Measurements from ENCODE around the gene PRF1.
"Not testable (repeated sequence)": the region's sequence is repeated elsewhere in the genome, so short reads cannot be mapped to it uniquely, and the experiment has no call there.

The PRF1 gene

DNA sequence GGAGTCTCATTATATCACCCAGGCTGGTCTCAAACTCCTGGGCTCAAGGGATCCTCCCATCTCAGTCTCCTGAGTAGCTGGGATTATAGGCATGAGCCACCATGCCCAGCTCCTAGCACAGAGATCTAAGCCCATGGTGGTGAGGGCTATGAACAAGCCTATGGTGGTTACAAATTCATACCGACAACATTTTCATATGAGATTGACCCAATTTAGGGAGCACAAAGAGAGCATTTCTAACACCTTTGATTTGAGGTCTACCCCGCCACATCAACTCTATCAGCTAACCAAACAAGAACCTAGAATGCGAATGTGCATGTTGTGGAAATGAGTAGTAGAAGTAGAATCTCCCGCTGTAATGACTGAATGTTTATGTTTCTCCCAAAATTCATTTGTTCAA is 14.2 kb upstream of the PRF1 start:
- DNase-seq: no peak

DNA sequence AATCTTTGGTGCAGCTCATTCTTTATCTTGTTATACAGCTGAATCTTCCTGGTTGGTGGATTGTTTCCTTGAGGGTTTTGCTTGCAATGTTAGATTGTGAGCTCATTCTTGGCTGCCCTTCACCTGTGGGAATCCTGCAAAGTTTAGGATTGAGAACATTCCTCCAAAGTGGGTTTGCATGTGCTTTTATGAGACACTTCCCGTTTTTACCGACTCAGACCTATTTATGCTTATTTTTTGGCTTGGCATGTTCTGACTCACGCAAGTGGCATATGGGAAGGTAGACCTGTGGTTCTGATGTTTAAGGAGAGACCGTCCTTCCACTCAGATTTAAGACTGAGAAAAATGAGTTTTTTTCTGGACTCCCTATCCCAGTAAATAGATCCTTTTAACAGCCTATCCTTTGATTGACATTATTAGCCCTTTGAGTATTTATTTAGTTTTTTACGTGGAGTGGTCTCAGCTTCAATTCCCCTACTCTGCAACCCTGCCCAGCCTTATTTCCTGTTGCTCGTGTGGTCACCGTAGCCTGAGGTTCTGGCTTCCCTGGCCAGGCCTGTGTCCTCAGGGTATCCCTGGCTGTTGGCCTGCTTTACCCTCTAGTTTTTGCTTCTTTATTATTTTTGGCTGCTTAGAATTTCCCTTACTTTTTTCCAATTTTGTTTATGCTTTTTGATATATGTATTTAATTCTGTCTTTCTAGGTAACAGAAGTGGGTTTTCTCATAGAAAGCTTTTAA is 13.4 kb upstream of the PRF1 start:
- DNase-seq: no peak

DNA sequence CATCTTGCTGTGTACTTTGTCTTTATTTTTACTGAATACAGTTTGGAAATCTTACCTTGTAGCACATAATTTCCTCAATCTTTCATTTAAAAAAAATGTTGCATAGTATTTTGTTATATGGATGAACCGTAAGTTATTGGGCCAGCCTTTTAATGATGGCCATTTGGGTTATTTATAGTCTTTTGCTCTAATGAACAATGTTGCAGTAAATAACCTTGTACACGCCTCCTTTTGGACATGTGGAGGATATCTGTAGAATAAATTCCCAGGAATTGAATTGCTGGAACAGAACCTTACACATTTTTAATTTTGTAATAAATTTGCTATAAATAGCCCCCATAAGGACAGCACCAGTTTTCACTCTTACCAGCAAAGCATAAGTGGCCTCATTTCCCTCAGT is 12.7 kb upstream of the PRF1 start:
- no peak for DNase-seq

- not testable (repeated sequence) for DNase-seq
These were observed 11.8 kb upstream of the PRF1 start for GRCh38 chr10:70614364-70614763.

GRCh38 chr10:70613941-70614340 is 11.4 kb upstream of the PRF1 start:
- no peak for DNase-seq

DNA sequence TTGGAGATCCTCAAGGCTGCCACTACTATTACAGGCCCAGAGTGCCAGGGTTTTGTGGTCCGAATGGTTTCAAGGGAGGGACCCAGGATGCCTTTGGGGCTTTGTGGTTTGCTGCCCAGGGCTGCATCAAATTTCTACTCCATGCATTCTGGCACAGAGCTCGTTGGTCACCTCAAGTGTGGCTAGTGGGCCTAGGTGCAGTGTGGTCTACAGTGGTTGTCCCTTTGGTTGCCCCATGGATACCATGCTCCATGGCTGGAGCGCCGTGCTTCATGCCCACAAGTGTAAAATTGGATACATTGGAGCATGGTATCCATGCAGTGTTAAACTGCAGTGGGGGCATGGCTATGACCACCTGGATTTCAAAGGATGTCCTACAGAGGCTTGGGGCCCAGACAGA is 5.4 kb upstream of the PRF1 start:
- no peak for DNase-seq

- DNase-seq: no peak
These were observed 2.6 kb upstream of the PRF1 start for GRCh38 chr10:70605161-70605560.

DNA sequence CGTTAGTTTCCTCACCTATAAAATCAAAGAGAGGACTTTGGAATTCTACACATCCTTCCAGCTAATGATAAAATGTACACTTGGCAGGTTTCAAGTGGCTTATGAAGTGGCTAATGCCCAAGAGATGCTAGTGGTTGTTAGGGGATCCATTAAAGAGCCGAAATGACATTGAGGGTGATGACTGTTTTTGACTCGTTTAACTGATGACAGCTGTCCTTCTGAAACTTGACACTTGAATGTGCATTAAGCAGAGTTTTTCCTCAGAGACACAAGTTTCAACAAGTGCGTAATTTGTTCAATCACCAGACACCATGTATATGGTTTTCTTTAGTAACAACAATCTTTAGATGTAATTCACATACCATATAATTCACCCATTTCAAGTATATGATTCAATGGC is 1.6 kb upstream of the PRF1 start:
- no peak for DNase-seq

- no peak for DNase-seq
These were observed 884 bp upstream of the PRF1 start for GRCh38 chr10:70603449-70603801.

- DNase-seq: peak; percentile 51
These were observed 795 bp downstream of the PRF1 start for GRCh38 chr10:70601746-70602145.

GRCh38 chr10:70600512-70601395 is 1.8 kb downstream of the PRF1 start:
- no peak for DNase-seq

DNA sequence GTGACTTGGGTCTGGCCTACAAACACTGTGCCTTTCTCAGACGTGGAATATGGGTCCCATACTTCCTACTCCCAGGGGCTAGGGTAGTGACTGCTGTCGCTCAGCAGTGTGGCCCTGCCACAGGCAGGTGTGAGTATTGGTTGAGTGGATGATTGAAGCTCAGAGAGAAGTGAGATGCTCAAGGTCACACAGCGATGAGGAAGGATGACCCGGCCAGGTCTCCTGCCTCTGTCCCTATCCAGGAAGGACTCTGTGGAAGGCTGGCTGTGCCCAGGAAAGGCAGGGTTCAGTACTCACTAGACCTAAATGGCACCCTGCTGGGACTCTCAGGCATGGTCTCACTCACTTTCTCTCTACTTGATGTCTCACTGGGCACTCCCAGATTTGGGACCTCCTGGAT is 2.8 kb downstream of the PRF1 start:
- DNase-seq: no peak

GRCh38 chr10:70599319-70599718 is 3.2 kb downstream of the PRF1 start:
- no peak for DNase-seq

- DNase-seq: no peak
These were observed 3.7 kb downstream of the PRF1 start for GRCh38 chr10:70598857-70599295.

DNA sequence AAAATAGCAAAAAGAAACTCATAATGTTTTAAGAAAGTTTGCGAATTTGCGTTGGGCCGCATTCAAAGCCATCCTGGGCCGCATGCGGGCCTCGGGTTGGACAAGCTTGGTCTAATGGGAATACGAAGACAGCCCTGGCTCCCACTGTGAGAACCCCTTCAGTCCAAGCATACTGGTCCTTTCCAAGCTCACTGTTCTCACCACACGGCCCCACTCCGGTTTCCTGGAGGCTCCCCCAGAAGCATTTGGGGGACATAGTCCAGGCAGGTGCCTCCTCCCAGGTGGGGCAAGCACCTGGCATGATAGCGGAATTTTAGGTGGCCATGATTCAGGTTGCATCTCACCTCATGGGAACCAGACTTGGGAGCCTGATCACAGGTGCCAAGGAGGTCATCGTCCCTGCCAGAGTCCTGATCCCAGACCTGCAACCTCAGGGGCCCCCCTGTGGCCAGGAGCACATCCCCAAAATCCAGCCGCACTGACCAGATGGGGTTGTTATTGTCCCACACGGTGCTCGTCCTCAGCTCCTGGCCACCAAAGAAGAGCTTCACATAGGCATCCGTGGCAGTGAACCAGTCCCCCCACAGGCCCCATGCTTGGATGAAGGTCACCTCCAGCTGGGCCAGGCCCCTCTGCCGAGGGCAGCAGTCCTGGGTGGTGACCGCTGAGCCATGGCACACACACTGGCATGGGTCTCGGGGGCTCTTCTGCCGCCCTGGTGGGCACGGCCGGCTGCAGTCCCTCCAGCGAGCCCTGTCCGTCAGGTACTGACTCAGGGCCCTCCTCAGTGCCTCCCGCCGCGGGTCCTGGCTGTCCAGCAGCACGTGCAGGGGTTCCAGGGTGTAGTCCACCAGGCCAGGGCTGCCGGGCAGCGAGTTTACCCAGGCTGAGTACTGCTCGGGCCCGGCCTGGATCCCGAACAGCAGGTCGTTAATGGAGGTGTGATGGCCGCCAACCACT is 4.4 kb downstream of the PRF1 start:
- DNase-seq: no peak

GRCh38 chr10:70596860-70597809 is 5.4 kb downstream of the PRF1 start:
- no peak for DNase-seq

GRCh38 chr10:70596110-70596798 is 6.3 kb downstream of the PRF1 start:
- DNase-seq: no peak

GRCh38 chr10:70595566-70596016 is 7.0 kb downstream of the PRF1 start:
- DNase-seq: no peak

DNA sequence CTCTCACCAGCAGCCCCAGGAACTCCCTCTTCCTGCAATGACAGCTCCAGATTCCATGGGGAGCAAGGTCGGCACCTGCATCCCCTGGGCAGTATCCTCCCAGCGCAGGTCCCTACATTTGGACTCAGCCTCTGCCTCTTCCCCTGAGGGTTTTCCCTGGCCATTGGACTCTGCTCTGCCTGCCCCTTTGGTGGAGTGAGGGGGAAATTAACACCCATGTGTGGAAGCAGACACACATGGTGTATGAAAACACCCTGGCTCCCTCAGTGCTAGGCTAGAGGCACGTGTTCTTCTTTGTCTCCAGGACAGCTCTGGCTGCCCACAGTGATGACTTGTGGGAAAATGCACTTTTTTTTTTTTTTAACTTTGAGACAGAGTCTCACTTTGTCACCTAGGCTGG is 8.4 kb downstream of the PRF1 start:
- DNase-seq: no peak

GRCh38 chr10:70593513-70593890 is 9.0 kb downstream of the PRF1 start:
- DNase-seq: no peak
